ENCODE measurements around the gene PEX7. TPM values are rescaled to one million over a fixed set of nuclear protein-coding genes. Genes with fewer than 3 reads are reported as not detected.

Gene PEX7
- total and polyA plus RNA-seq, 2 experiments from 2014 or later = 13.7 to 15.7 TPM

DNA sequence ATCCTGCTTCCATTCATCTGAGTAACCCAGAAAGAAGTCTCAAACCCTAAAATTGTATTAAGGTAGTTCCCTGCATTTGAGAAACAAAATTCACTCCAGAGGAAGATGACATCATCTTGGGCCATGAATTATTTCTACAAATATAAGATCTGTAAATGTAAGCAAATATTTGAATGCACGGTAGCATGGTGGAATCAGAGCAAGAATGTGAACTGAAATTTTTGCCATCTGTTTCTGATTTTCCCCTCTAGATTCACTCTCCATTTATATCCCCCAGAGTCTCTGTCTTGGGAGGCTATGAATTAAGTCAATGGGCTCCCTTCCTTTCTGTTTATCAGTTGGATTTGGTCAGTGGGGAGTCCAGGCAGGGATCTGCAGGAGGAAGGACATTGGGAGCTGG, 24.3 kb upstream of the PEX7 start:
- Histone ChIP-seq H3K27me3 (no peaks in the 10 kb centered on the region), H3K4me3 (no peak overlapping the region), H3K4me1 (ENCODE audit: low read depth) (no peaks in the 10 kb centered on the region), H3K36me3 (no peaks in the 10 kb centered on the region), H3K9me3 (ENCODE audit: low read depth) (no peaks in the 10 kb centered on the region), H3K27ac (no peak overlapping the region)
- no peak for DNase-seq (ENCODE audit: low read depth in 1 of 2, low spot score in 1 of 2)
- TF ChIP-seq, protein P1, sequence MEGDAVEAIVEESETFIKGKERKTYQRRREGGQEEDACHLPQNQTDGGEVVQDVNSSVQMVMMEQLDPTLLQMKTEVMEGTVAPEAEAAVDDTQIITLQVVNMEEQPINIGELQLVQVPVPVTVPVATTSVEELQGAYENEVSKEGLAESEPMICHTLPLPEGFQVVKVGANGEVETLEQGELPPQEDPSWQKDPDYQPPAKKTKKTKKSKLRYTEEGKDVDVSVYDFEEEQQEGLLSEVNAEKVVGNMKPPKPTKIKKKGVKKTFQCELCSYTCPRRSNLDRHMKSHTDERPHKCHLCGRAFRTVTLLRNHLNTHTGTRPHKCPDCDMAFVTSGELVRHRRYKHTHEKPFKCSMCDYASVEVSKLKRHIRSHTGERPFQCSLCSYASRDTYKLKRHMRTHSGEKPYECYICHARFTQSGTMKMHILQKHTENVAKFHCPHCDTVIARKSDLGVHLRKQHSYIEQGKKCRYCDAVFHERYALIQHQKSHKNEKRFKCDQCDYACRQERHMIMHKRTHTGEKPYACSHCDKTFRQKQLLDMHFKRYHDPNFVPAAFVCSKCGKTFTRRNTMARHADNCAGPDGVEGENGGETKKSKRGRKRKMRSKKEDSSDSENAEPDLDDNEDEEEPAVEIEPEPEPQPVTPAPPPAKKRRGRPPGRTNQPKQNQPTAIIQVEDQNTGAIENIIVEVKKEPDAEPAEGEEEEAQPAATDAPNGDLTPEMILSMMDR (IDR thresholded peaks at IDR 0.05; ENCODE audit: low read depth, low read length) = no peak

DNA sequence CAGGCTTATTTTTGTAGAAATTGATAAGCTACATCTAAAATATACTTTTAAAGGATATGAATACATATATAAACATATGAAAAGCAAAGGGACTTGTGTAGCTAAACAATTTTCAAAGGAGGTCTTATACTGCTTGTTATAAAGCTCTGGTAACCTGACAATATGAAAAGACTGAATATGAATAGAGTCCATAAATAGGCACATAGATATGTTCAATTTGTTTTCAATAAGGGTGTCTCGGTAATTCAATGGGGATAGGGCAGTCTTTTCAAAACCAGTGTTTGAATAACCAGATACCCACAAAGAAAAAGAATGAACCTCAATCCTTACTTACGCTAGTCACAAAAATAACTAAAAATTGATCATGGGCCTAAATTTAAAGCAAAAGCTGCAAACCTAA, 20.8 kb upstream of the PEX7 start:
- DNase-seq (ENCODE audit: low read depth in 1 of 2, low spot score in 1 of 2) = no peak
- Histone ChIP-seq H3K4me1 (ENCODE audit: low read depth) (no peaks in the 10 kb centered on the region), H3K4me3 (no peak overlapping the region), H3K36me3 (no peaks in the 10 kb centered on the region), H3K27me3 (no peaks in the 10 kb centered on the region), H3K27ac (no peak overlapping the region), H3K9me3 (ENCODE audit: low read depth) (no peaks in the 10 kb centered on the region)
- TF ChIP-seq, protein P1 (IDR thresholded peaks at IDR 0.05; ENCODE audit: low read depth, low read length) = no peak

DNA sequence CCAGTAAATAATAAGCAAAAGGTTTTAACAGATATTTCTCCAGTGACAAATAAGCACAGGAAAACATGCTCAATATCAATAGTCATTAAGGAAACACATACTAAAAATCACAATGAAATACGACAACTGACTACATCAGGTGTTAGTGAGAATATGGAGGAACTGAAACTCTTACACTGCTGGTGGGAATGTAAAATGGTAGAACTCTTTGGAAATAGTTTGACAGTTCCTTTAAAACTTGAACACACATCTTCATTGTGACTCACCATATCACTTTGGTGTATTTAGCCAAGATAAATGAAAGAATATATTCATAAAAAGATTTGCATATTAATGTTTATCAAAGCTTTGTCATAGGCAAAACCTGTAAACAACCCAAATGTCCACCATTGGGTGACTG, 18.8 kb upstream of the PEX7 start:
- no peaks in the 10 kb centered on the region for H3K27me3 ChIP-seq
- no peak for DNase-seq (ENCODE audit: low read depth in 1 of 2, low spot score in 1 of 2)
- TF ChIP-seq, protein P1 (IDR thresholded peaks at IDR 0.05; ENCODE audit: low read depth, low read length) = no peak

DNA sequence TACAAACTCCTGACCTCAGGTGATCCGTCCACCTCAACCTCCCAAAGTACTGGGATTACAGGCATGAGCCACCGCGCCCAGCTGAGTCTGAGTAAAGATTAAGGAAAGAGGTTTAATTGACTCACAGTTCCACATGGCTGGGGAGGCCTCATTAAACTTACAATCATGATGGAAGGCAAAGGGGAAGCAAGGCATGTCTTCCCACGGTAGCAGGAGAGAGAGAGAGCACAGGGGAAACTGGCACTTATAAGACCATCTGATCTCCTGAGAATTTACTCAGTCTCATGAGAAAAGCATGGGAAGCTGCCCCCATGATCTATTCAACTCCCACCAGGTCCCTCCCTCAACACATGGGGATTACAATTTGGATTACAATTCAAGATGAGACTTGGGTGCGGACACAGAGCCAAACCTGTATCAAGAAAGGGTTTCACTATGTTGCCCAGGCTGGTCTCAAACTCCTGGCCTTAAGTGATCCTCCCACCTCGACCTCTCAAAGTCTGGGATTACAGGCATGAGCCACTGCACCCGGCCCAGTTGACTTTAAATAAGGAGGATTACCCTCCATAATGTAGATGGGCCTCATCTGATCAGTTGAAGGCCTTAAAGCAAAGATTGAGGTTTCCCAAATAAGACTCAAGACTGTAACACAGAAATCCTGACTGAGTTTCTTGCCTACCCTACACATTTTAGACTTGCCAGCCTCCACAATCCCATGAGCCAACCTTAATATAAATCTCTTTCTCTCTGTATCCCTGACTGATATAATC, 13.1 kb upstream of the PEX7 start:
- no peaks in the 10 kb centered on the region for H3K4me1 ChIP-seq (ENCODE audit: low read depth)
- DNase-seq (ENCODE audit: low read depth in 1 of 2, low spot score in 1 of 2) = no peak
- TF ChIP-seq, protein P1 (IDR thresholded peaks at IDR 0.05; ENCODE audit: low read depth, low read length) = no peak
- no peaks in the 10 kb centered on the region for H3K27me3 ChIP-seq
- no peaks in the 10 kb centered on the region for H3K9me3 ChIP-seq (ENCODE audit: low read depth)
- no peak overlapping the region for H3K4me3 ChIP-seq
- H3K36me3 ChIP-seq = no peaks in the 10 kb centered on the region
- no peak overlapping the region for H3K27ac ChIP-seq

More for the DNA sequence above, 18.8 kb upstream of the PEX7 start:
- Histone ChIP-seq H3K4me1 (ENCODE audit: low read depth) (no peaks in the 10 kb centered on the region), H3K27ac (no peak overlapping the region), H3K4me3 (no peak overlapping the region), H3K9me3 (ENCODE audit: low read depth) (no peaks in the 10 kb centered on the region), H3K36me3 (no peaks in the 10 kb centered on the region)

DNA sequence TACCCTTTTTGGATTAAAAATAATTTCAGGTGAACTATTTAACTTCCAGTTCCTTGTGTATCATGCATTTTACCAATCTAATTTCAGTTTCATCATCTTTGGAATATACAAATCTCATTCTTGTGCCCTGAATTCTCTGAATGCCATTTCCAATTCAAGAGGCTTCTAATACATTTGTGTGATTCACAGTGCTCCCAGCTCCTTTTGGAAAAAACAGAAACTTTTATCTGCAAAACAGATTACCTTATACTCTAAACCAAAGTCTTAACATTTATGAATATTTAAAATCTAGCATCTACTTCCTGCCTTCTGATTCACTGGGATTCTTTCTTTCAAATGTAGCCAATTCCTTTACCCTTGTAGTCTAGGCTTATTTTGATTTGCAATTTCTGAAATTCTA, 11.1 kb upstream of the PEX7 start:
- Histone ChIP-seq H3K27ac (no peak overlapping the region), H3K36me3 (no peaks in the 10 kb centered on the region), H3K9me3 (ENCODE audit: low read depth) (no peaks in the 10 kb centered on the region), H3K4me1 (ENCODE audit: low read depth) (no peaks in the 10 kb centered on the region), H3K4me3 (no peak overlapping the region), H3K27me3 (no peaks in the 10 kb centered on the region)
- TF ChIP-seq, protein P1 (IDR thresholded peaks at IDR 0.05; ENCODE audit: low read depth, low read length) = no peak
- DNase-seq (ENCODE audit: low read depth in 1 of 2, low spot score in 1 of 2) = peak in 1 of 2 donors; percentile 15
